Measurements from ENCODE around the gene GARIN5A.

DNA sequence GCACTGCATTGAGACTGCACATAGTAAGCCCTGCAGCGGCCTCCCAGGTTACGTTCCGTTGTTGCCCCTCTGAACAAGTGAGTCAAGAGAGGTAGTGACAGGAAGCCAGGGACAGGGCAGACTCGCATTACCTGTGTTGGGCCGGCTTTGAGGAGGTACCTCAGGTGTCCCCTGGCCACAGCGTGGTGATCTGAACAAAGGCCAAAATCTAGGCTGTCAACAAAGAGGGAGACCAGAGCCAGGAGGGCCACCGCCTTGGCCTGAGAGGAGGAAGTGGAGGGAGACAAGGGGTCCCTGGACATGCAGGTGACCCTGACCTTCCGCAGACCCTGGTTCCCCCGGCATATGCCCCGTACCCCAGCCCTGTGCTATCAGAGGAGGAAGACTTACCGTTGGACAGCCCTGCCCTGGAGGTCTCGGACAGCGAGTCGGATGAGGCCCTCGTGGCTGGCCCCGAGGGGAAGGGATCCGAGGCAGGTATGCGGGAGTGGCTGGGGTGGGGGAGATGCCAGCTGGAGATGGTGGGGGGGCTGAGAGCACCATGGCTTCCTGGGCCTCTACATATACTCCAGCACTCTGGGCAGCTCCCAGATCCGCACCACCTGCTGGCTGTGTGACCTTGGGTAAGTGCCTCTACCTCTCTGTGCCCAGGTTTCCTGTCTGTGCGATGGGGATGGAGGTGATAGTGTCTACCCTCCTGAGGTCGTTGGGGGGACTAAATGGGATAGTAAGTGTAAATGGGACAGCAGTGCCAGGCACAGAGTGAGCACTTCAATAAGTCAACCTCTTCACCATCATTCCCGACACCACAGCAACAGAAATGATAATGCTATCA, 53.2 kb downstream of the GARIN5A start:
- no peak for TF ChIP-seq EZH2phosphoT487 (IDR thresholded peaks at IDR 0.05; ENCODE audit: borderline replicate concordance, low read length)
- TF ChIP-seq, protein P1, sequence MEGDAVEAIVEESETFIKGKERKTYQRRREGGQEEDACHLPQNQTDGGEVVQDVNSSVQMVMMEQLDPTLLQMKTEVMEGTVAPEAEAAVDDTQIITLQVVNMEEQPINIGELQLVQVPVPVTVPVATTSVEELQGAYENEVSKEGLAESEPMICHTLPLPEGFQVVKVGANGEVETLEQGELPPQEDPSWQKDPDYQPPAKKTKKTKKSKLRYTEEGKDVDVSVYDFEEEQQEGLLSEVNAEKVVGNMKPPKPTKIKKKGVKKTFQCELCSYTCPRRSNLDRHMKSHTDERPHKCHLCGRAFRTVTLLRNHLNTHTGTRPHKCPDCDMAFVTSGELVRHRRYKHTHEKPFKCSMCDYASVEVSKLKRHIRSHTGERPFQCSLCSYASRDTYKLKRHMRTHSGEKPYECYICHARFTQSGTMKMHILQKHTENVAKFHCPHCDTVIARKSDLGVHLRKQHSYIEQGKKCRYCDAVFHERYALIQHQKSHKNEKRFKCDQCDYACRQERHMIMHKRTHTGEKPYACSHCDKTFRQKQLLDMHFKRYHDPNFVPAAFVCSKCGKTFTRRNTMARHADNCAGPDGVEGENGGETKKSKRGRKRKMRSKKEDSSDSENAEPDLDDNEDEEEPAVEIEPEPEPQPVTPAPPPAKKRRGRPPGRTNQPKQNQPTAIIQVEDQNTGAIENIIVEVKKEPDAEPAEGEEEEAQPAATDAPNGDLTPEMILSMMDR (IDR thresholded peaks at IDR 0.05; ENCODE audit: low read depth, low read length, poor library complexity, severe bottlenecking) = no peak

All from DOHH2 (cell line).